ENCODE data around the gene FALEC.

GRCh38 chr1:150487763-150488115 lies 27.8 kb upstream of the FALEC start:
- TF ChIP-seq CTCF (IDR thresholded peaks at IDR 0.05) (no peak), POLR2A (IDR thresholded peaks at IDR 0.05; ENCODE audit: low read length) (no peak), TP53 (CRISPR knock-in tag; IDR thresholded peaks at IDR 0.05) (no peak)
